H54 (cell line): ENCODE results near the gene TTLL9.
"Not testable (repeated sequence)": the region's sequence is repeated elsewhere in the genome, so short reads cannot be mapped to it uniquely, and the experiment has no call there.

Source experiments
- DNase-seq: peaks from one replicate; pipeline ENCODE4 v3.0.0; 2011; ENCODE audit warnings: low spot score, mixed read lengths; ENCODE audit not compliant: insufficient read length
- FAIRE-seq: peaks from 3 replicates; lab custom pipeline; 2011; peaks lifted over from hg19 to GRCh38; lab: Jason Lieb, UNC
- POLR2A ChIP-seq: IDR thresholded peaks from 2 replicates; pipeline ENCODE4 v1.6.1; 2011; ENCODE audit warnings: low read depth, mild to moderate bottlenecking, low read length

TTLL9 gene

GRCh38 chr20:31903627-31904386, 33.4 kb downstream of the TTLL9 start:
- FAIRE-seq: no peak
- no peak for DNase-seq
- no peak for TF ChIP-seq POLR2A

GRCh38 chr20:31906001-31906400, 35.6 kb downstream of the TTLL9 start:
- no peak for FAIRE-seq
- TF ChIP-seq POLR2A: no peak
- DNase-seq: no peak

- no peak for TF ChIP-seq POLR2A
- DNase-seq (no peak), FAIRE-seq (no peak)
Observed at GRCh38 chr20:31907046-31907445, 36.6 kb downstream of the TTLL9 start.

DNA sequence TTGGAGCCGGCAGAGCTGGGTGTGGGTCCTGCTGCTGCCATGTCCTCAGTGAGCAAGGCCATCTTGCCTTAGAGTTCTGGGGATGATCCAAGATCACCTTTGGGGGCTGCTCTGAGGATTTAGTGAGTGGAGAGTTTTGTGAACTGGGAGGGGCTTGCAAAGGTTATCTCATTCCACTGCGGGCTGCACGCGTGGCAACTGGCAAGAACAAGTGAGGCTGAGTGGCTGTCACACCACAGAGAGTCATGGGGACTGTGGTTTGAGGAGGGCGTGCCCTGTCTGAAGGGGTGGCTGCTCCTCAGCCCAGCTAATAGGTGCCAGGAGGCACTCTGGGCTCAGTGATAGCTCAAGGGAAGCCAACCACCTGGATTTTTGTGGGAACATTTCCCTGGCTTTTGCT, 37.6 kb downstream of the TTLL9 start:
- no peak for DNase-seq
- TF ChIP-seq POLR2A: no peak
- FAIRE-seq: no peak

DNA sequence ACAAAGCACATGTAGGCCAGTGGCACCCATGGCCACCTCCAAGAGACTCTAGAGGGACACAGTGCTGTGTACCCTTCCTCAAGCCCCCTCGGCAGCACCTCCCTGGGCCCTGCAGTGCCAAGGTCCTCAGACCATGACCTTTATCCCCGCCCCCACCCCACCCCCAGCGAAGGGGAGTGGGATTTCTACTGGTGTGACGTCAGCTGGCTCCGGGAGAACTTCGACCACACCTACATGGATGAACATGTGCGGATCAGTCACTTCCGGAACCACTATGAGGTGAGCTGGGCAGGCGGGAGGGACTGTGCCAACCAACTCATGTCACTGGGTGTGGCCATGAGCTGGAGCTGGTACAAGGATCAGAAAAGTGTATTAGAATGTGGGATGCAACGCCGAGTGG, 38.0 kb downstream of the TTLL9 start:
- no peak for TF ChIP-seq POLR2A
- FAIRE-seq (no peak), DNase-seq (no peak)

DNA sequence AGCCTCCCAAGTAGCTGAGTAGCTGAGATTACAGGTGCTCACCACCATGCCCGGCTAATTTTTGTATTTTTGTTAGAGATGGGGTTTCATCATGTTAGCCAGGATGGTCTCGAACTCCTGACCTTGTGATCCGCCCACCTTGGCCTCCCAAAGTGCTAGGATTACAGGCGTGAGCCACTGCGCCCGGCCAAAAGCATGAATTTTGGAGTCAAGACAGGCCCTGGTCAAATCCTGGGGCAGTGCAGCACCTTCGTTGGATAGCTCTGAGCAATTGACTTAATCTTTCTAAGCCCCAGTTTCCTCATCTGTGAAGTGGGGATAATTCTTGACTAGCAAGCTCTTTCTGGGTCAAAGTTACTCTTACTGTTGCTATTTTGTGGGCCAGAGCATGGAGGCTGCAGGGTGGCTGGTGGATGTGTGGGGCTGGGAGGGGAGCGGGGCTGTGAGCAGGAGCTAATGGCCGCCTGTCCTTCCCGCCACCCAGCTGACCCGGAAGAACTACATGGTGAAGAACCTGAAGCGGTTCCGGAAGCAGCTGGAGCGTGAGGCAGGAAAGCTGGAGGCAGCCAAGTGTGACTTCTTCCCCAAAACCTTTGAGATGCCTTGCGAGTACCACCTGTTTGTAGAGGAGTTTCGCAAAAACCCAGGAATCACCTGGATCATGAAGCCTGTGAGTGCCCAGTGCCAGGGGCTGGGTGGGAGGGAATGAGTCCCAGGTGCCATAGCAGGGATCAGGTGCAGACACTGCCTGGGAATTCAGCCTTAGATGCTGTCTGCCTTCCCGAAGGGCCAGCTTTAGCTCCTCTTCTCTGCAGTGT, 39.0 kb downstream of the TTLL9 start:
- FAIRE-seq: no peak
- TF ChIP-seq POLR2A: no peak
- no peak for DNase-seq

GRCh38 chr20:31910071-31910803, 39.8 kb downstream of the TTLL9 start:
- no peak for TF ChIP-seq POLR2A
- FAIRE-seq (no peak), DNase-seq (no peak)

- FAIRE-seq (no peak), DNase-seq (no peak)
- no peak for TF ChIP-seq POLR2A
Observed at GRCh38 chr20:31913431-31914157, 43.2 kb downstream of the TTLL9 start.

DNA sequence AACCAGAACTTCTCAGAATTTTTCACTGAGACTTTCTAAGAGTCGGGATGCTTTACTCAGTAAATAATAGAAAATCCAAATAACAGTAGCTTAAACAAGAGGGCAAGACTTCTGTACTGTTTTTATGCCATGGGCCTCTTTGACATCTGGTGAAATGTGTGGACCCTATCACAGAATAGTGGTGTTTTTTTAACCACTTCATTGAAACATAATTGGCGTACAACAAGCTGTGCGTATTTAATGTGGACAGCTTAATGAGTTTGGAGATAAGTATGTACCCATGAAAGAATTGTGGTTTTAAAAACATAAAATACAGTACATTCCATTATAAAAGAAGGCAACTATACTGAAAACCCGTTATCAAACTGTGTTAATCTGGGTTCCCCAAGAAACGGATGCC, 43.7 kb downstream of the TTLL9 start:
- no peak for TF ChIP-seq POLR2A
- FAIRE-seq (no peak), DNase-seq (no peak)

DNA sequence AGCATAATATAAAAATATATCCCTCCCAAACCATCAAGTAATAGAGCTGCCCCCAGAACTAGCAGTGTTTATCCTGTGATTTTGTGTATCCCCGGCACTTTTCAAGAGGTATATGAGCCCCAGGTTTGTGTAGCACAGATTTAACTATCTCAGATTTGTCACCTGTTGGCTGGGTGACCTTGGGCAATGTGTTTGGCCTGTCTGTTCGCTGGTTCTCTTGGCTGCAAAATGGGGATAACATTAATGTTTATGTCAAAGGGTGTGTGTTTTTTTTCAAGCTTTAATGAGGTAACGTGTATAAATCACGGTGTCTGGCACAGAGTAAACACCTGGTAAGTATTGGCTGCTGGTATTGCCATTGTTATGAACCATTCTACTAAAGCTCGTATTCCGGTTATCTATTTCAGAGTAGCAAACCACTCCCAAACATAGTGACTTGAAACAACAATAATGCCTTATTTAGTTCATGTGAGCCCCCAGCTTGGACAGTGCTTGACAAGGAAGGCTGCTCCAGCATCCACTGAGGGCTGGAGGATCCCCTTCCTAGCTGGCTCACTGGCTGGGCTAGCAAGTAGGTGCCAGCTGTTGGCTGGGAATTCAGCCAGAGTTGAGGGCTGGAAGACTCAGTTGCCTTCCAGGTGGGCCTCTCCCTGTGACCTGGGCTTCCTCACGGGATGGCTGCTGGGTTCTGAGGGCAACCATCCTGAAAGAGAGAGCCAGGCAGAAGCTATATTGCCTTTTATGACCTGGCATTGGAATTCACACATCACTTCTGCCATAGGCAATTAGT, 45.3 kb downstream of the TTLL9 start:
- DNase-seq: no peak
- FAIRE-seq: no peak
- no peak for TF ChIP-seq POLR2A

GRCh38 chr20:31916708-31917107, 46.3 kb downstream of the TTLL9 start:
- FAIRE-seq (no peak), DNase-seq (no peak)
- no peak for TF ChIP-seq POLR2A

DNA sequence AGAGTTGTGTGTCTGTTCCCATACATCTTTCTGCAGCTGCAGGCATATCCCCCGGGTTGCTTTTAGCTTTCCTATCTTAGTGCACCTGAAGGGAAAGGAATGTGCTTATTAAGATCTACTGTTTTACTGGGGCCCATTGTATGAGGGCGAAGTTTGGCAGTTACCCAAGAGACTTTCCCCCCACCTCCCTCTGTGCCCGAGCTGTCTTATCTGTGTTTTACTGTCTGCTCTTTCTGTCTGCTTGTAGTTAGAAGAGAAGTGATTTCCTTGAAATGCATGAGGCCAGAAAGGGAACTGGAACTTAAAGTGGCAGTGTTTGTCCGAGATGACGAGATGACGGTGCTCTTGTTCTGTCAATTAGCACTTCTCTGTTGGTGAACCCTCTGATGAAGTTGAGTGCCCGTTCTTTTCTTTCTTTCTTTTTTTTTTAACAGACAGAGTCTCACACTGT, 47.6 kb downstream of the TTLL9 start:
- not testable (repeated sequence) for FAIRE-seq, DNase-seq
